GM23338 (cell line): ENCODE data around the gene MRPS16. TPM values are rescaled to one million over a fixed set of nuclear protein-coding genes. Genes with fewer than 3 reads are reported as not detected.

Source experiments
- ATAC-seq: fragments of 200-7000 bp; cut with Tn5 transposase; 3 replicates; pipeline ENCODE4 v1.9.1; 2020
- DNase-seq: peaks from one replicate; pipeline ENCODE4 v3.0.0-alpha.2; 2015; ENCODE audit warnings: low spot score
- H2AFZ ChIP-seq: fragments of 200-600 bp; sonication (generic); 2 replicates; pipeline ENCODE4 v1.8.0; 2016; ENCODE audit warnings: antibody characterized with exemption, mild to moderate bottlenecking, moderate library complexity
- H3F3A ChIP-seq: fragments of 200-600 bp; sonication (generic); replicated peaks from 2 replicates; pipeline ENCODE4 v1.8.0; 2017; ENCODE audit warnings: antibody characterized with exemption, mixed run types, low read depth
- H3K27ac ChIP-seq: fragments of 200-600 bp; sonication (generic); 2 replicates; pipeline ENCODE4 v1.6.1; 2016; ENCODE audit warnings: low read depth
- H3K27me3 ChIP-seq: fragments of 200-600 bp; sonication (generic); 2 replicates; pipeline ENCODE4 v1.8.0; 2016; ENCODE audit warnings: mild to moderate bottlenecking, mixed run types, moderate library complexity; ENCODE audit not compliant: insufficient read depth
- H3K36me3 ChIP-seq: fragments of 200-600 bp; sonication (generic); 2 replicates; pipeline ENCODE4 v1.8.0; 2016; ENCODE audit warnings: mild to moderate bottlenecking; ENCODE audit not compliant: insufficient read depth
- H3K4me1 ChIP-seq: fragments of 200-600 bp; sonication (generic); 2 replicates; pipeline ENCODE4 v1.8.0; 2016; ENCODE audit warnings: mild to moderate bottlenecking, moderate library complexity; ENCODE audit not compliant: insufficient read depth
- H3K4me2 ChIP-seq: fragments of 200-600 bp; sonication (generic); 2 replicates; pipeline ENCODE4 v1.7.1; 2017; ENCODE audit warnings: mixed run types
- H3K4me3 ChIP-seq: fragments of 200-600 bp; sonication (generic); 2 replicates; pipeline ENCODE4 v1.6.1; 2016; ENCODE audit warnings: mixed run types
- H3K79me2 ChIP-seq: fragments of 200-600 bp; sonication (generic); replicated peaks from 2 replicates; pipeline ENCODE4 v1.8.0; 2017; ENCODE audit warnings: mild to moderate bottlenecking; ENCODE audit not compliant: insufficient read depth
- H3K9me2 ChIP-seq: fragments of 200-600 bp; sonication (generic); 2 replicates; pipeline ENCODE4 v1.8.0; 2017; ENCODE audit not compliant: insufficient read depth
- H4K20me1 ChIP-seq: fragments of 200-600 bp; sonication (generic); replicated peaks from 2 replicates; pipeline ENCODE4 v1.8.0; 2017; ENCODE audit warnings: mild to moderate bottlenecking; ENCODE audit not compliant: insufficient read depth
- H3K27ac Mint-ChIP-seq: 2 replicates; pipeline ENCODE4 v1.8.0; 2020; ENCODE audit warnings: inconsistent platforms, mild to moderate bottlenecking, moderate library complexity, mixed read lengths
- H3K27me3 Mint-ChIP-seq: 3 replicates; pipeline ENCODE4 v1.8.0; 2022; ENCODE audit warnings: low read depth, mild to moderate bottlenecking, moderate library complexity, mixed read lengths, inconsistent platforms; ENCODE audit not compliant: insufficient read depth, poor library complexity
- H3K36me3 Mint-ChIP-seq: 3 replicates; pipeline ENCODE4 v1.8.0; 2021; ENCODE audit warnings: low read depth, mild to moderate bottlenecking, inconsistent platforms, moderate library complexity, mixed read lengths
- H3K4me1 Mint-ChIP-seq: 3 replicates; pipeline ENCODE4 v1.8.0; 2020; ENCODE audit warnings: mild to moderate bottlenecking, inconsistent platforms, mixed read lengths
- H3K4me3 Mint-ChIP-seq: 3 replicates; pipeline ENCODE4 v1.8.0; 2021; ENCODE audit warnings: moderate library complexity, mild to moderate bottlenecking, inconsistent platforms, mixed read lengths
- H3K9me3 Mint-ChIP-seq: 3 replicates; pipeline ENCODE4 v1.8.0; 2020; ENCODE audit warnings: moderate library complexity, mild to moderate bottlenecking, inconsistent platforms, mixed read lengths
- CREB1 ChIP-seq: fragments of 250-450 bp; sonication (Bioruptor Pico); IDR thresholded peaks from 2 replicates; pipeline ENCODE4 v1.5.0; 2020; ENCODE audit warnings: low read depth, mild to moderate bottlenecking, moderate library complexity
- CTCF ChIP-seq, 2 experiments: fragments of 200-600 bp in 1 of 2; sonication (generic) in 1 of 2; conservative IDR thresholded peaks; 2 replicates each; pipeline versions ENCODE4 v1.5.1 to v1.6.1; 2016 to 2017; ENCODE audit warnings: antibody characterized with exemption in 2 of 2, low read depth in 2 of 2, mild to moderate bottlenecking in 2 of 2, moderate library complexity in 1 of 2
- ETS1 ChIP-seq: IDR thresholded peaks from 2 replicates; pipeline ENCODE4 v1.6.1; 2016; ENCODE audit warnings: antibody characterized with exemption
- EZH2phosphoT487 ChIP-seq: fragments of 200-600 bp; sonication (generic); IDR thresholded peaks from one replicate; pipeline ENCODE4 v1.8.1; 2018; ENCODE audit warnings: antibody characterized with exemption; ENCODE audit not compliant: unreplicated experiment
- POLR2AphosphoS5 ChIP-seq: IDR thresholded peaks from 2 replicates; pipeline ENCODE4 v1.6.1; 2016; ENCODE audit warnings: antibody characterized with exemption, low read depth
- REST ChIP-seq: IDR thresholded peaks from one replicate; pipeline ENCODE4 v1.6.1; 2018; ENCODE audit warnings: antibody characterized with exemption; ENCODE audit not compliant: unreplicated experiment
- STAT1 ChIP-seq: IDR thresholded peaks from one replicate; pipeline ENCODE4 v1.6.1; 2016; ENCODE audit warnings: antibody characterized with exemption; ENCODE audit not compliant: unreplicated experiment
- ZNF114 ChIP-seq: fragments of 250-450 bp; sonication (Bioruptor Pico); IDR thresholded peaks from 2 replicates; pipeline ENCODE4 v1.5.0; 2020; ENCODE audit warnings: mild to moderate bottlenecking, moderate library complexity
- ZNF331 ChIP-seq: fragments of 250-450 bp; sonication (Bioruptor Pico); IDR thresholded peaks from 2 replicates; pipeline ENCODE4 v1.5.0; 2020; ENCODE audit warnings: low read depth, mild to moderate bottlenecking, moderate library complexity
- polyA plus RNA-seq: library from polyadenylated mRNA; unstranded; fragments of >200 nt; fragmentation: Nextera tagmentation; extraction: Ambion mirVana; gene quantifications from 2 replicates; pipeline ENCODE4 v1.2.1, GENCODE V29; 2016
- total RNA-seq: library from RNA; depleted of rRNA; stranded (reverse); fragments of >200 nt; shearing (Covaris generic); gene quantifications from 2 replicates; pipeline ENCODE4 v1.2.3, GENCODE V29; 2014

MRPS16 gene
- total and polyA plus RNA-seq, 2 experiments from 2014 or later = 83.2 to 173 TPM

- no peak for TF ChIP-seq CTCF (conservative IDR thresholded peaks at IDR 0.05; ENCODE audit: low read depth in 2 of 2)
- no peak for TF ChIP-seq ETS1
- TF ChIP-seq STAT1 = no peak
These were observed 13.4 kb downstream of the MRPS16 start (continued) for GRCh38 chr10:73238990-73239566.

GRCh38 chr10:73234695-73235094 lies 17.7 kb downstream of the MRPS16 start:
- H3K9me2 ChIP-seq = no peaks in the 10 kb centered on the region
- H3K79me2 ChIP-seq = no peaks in the 10 kb centered on the region
- ATAC-seq = no peak
- no peaks in the 10 kb centered on the region for H3K27me3 ChIP-seq
- H3K4me3 ChIP-seq = no peak overlapping the region
- no peak overlapping the region for H3K4me2 ChIP-seq
- Mint-ChIP-seq H3K36me3 (peaks cover 23% of the 10 kb centered on the region), H3K9me3 (no peaks in the 10 kb centered on the region), H3K4me3 (no peak overlapping the region; the same call in 2 of the 3 replicates), H3K4me1 (no peaks in the 10 kb centered on the region), H3K27me3 (no peaks in the 10 kb centered on the region), H3K27ac (no peak overlapping the region)
- no peak for DNase-seq
- no peak overlapping the region for H3K27ac ChIP-seq
- peaks cover 15% of the 10 kb centered on the region; the same call in 1 of the 2 replicates for H4K20me1 ChIP-seq
- H3K4me1 ChIP-seq = no peaks in the 10 kb centered on the region
- TF ChIP-seq ZNF114 (no peak), CREB1 (CRISPR knock-in tag) (no peak), STAT1 (no peak), EZH2phosphoT487 (no peak), REST (no peak), ETS1 (no peak), ZNF331 (CRISPR knock-in tag) (no peak), CTCF (conservative IDR thresholded peaks at IDR 0.05; ENCODE audit: low read depth in 2 of 2) (no peak), POLR2AphosphoS5 (no peak)
- H3K36me3 ChIP-seq = peaks cover 8% of the 10 kb centered on the region; the same call in 1 of the 2 replicates
- no peaks in the 10 kb centered on the region for H3F3A ChIP-seq
- no peak overlapping the region for H2AFZ ChIP-seq
